Keratinocyte (primary cell): Measurements from ENCODE around the gene MCTP2. TPM values are rescaled to one million over a fixed set of nuclear protein-coding genes. Genes with fewer than 3 reads are reported as not detected.

Source experiments
- DNase-seq: peaks from one replicate; pipeline ENCODE4 v3.0.0-alpha.2; 2011; ENCODE audit warnings: low read depth, missing footprints, low spot score
- FAIRE-seq: peaks from 2 replicates; lab custom pipeline; 2011; peaks lifted over from hg19 to GRCh38; lab: Jason Lieb, UNC
- H2AFZ ChIP-seq: 2 replicates; pipeline ENCODE4 v1.6.0; 2012; ENCODE audit warnings: low read length, control low read depth, inconsistent platforms; ENCODE audit not compliant: control insufficient read depth
- H3K27ac ChIP-seq: 2 replicates; pipeline ENCODE4 v1.5.1; 2011; ENCODE audit warnings: low read length; ENCODE audit not compliant: control insufficient read depth, insufficient read depth
- H3K27me3 ChIP-seq: 3 replicates; pipeline ENCODE4 v1.6.0; 2011; ENCODE audit warnings: low read length; ENCODE audit not compliant: control insufficient read depth, insufficient read depth; ENCODE audit errors: extremely low read depth
- H3K36me3 ChIP-seq, 2 experiments: 2 replicates in 1 of 2; 3 replicates in 1 of 2; pipeline ENCODE4 v1.5.1; 2011; ENCODE audit warnings: low read length in 2 of 2, mild to moderate bottlenecking in 1 of 2; ENCODE audit not compliant: control insufficient read depth in 2 of 2, insufficient read depth in 2 of 2; ENCODE audit errors: extremely low read depth in 1 of 2
- H3K4me1 ChIP-seq: 3 replicates; pipeline ENCODE4 v1.5.1; 2011; ENCODE audit warnings: low read length; ENCODE audit not compliant: control insufficient read depth, insufficient read depth; ENCODE audit errors: extremely low read depth
- H3K4me2 ChIP-seq: 3 replicates; pipeline ENCODE4 v1.6.0; 2011; ENCODE audit warnings: low read depth, low read length; ENCODE audit not compliant: control insufficient read depth, insufficient read depth; ENCODE audit errors: extremely low read depth
- H3K4me3 ChIP-seq, 3 experiments: fragments of 200-600 bp in 1 of 3; sonication (generic) in 1 of 3; 2 replicates in 2 of 3; 3 replicates in 1 of 3; pipeline ENCODE4 v1.5.1; 2011 to 2016; ENCODE audit warnings: low read length in 3 of 3, mild to moderate bottlenecking in 3 of 3, control low read depth in 2 of 3, inconsistent platforms in 1 of 3, low read depth in 1 of 3, mixed read lengths in 1 of 3, mixed run types in 1 of 3, moderate library complexity in 1 of 3; ENCODE audit not compliant: control insufficient read depth in 2 of 3, insufficient read depth in 2 of 3; ENCODE audit errors: extremely low read depth in 1 of 3
- H3K79me2 ChIP-seq: 2 replicates; pipeline ENCODE4 v1.6.0; 2012; ENCODE audit warnings: low read length; ENCODE audit not compliant: control insufficient read depth, insufficient read depth
- H3K9ac ChIP-seq: 3 replicates; pipeline ENCODE4 v1.6.0; 2011; ENCODE audit warnings: low read length; ENCODE audit not compliant: control insufficient read depth, insufficient read depth; ENCODE audit errors: extremely low read depth
- H3K9me1 ChIP-seq: 3 replicates; pipeline ENCODE4 v1.6.0; 2011; ENCODE audit warnings: low read length; ENCODE audit not compliant: control insufficient read depth, insufficient read depth; ENCODE audit errors: extremely low read depth
- H3K9me3 ChIP-seq: 2 replicates; pipeline ENCODE4 v1.5.1; 2012; ENCODE audit warnings: low read depth, low read length; ENCODE audit not compliant: control insufficient read depth
- H4K20me1 ChIP-seq: 3 replicates; pipeline ENCODE4 v1.6.0; 2011; ENCODE audit warnings: low read length; ENCODE audit not compliant: control insufficient read depth, insufficient read depth; ENCODE audit errors: extremely low read depth
- CTCF ChIP-seq, 3 experiments: IDR thresholded peaks in 1 of 3; conservative IDR thresholded peaks in 1 of 3; optimal IDR thresholded peaks in 1 of 3; 2 replicates in 2 of 3; 3 replicates in 1 of 3; pipeline versions ENCODE3 to v1.5.1; 2011; ENCODE audit warnings: low read length in 3 of 3, mild to moderate bottlenecking in 3 of 3, moderate library complexity in 2 of 3, control low read depth in 1 of 3, inconsistent platforms in 1 of 3; ENCODE audit not compliant: insufficient read depth in 2 of 3; ENCODE audit errors: extremely low read depth in 1 of 3
- EZH2 ChIP-seq: IDR thresholded peaks from one replicate; pipeline ENCODE4 v1.6.1; 2012; ENCODE audit warnings: inconsistent platforms, mild to moderate bottlenecking, low read length, moderate library complexity
- dilution Hi-C: fragments of 300-500 bp; cut with MboI; formaldehyde crosslinking; loops from one replicate; pipeline ENCODE4 v1.7.0; 2020; ENCODE audit warnings: low sequenced_read_pairs; ENCODE audit not compliant: extremely low pct_ligation_motif_present
- polyA plus RNA-seq, 5 experiments: library from polyadenylated mRNA; depleted of rRNA in 3 of 5; stranded (reverse) in 3 of 5; stranded (forward) in 1 of 5; unstranded in 1 of 5; fragments of >200 nt; gene quantifications; 1 replicate in 1 of 5; 2 replicates in 3 of 5; 3 replicates in 1 of 5; pipeline versions ENCODE4 v1.2.1 to v1.2.3, GENCODE V29; 2011 to 2012; ENCODE audit warnings: missing spikeins in 2 of 5, low read depth in 1 of 5, low replicate concordance in 1 of 5

MCTP2 gene
- polyA plus RNA-seq, 1 donor (not counting 4 experiments of a cell fraction or from before 2014, with no cell fraction given) = 22.0 TPM

DNA sequence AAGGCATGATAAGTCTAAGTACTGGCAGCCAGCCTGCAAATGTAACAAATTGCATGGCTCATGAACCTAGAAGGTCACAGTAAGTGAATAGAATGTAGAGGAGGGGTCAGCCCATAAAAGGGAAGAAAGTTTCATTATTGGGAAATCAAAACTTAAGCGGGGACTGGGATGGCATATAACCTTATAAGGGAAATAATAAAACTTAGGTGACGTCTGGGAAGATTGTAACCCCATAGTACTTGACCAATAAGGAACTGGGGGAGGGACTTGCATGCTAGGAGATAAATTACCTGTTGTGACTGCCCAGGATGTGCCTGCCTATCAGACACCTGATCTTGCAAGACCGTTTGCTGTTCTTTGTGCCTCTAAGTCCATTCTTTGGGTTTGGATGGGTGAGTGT, 28.1 kb upstream of the MCTP2 start:
- Histone ChIP-seq H3K79me2 (no peaks in the 10 kb centered on the region), H3K4me2 (no peak overlapping the region), H4K20me1 (no peaks in the 10 kb centered on the region), H3K27me3 (no peaks in the 10 kb centered on the region), H3K4me3 (no peak overlapping the region), H3K27ac (no peak overlapping the region), H2AFZ (no peak overlapping the region), H3K36me3 (no peaks in the 10 kb centered on the region), H3K9ac (no peak overlapping the region), H3K4me1 (peaks cover 8% of the 10 kb centered on the region), H3K9me3 (no peaks in the 10 kb centered on the region), H3K9me1 (no peaks in the 10 kb centered on the region)
- FAIRE-seq (no peak), DNase-seq (no peak)
- TF ChIP-seq CTCF (optimal IDR thresholded peaks at IDR 0.05 in 1 of 3, IDR thresholded peaks at IDR 0.05 in 1 of 3, conservative IDR thresholded peaks at IDR 0.05 in 1 of 3; ENCODE audit: extremely low read depth in 1 of 3, insufficient read depth in 2 of 3, low read length in 3 of 3) (no peak), EZH2 (no peak)
- dilution Hi-C loops = no loop called here

GRCh38 chr15:94205366-94205765, 26.0 kb upstream of the MCTP2 start:
- Histone ChIP-seq H3K79me2 (no peaks in the 10 kb centered on the region), H3K9me1 (no peaks in the 10 kb centered on the region), H2AFZ (no peak overlapping the region), H3K4me2 (no peak overlapping the region), H3K36me3 (no peaks in the 10 kb centered on the region), H3K4me1 (peaks cover 8% of the 10 kb centered on the region), H3K27ac (no peak overlapping the region), H3K27me3 (no peaks in the 10 kb centered on the region), H3K9ac (no peak overlapping the region), H3K9me3 (no peaks in the 10 kb centered on the region), H3K4me3 (no peak overlapping the region), H4K20me1 (no peaks in the 10 kb centered on the region)
- no peak for FAIRE-seq
- TF ChIP-seq EZH2 = no peak
- TF ChIP-seq CTCF (optimal IDR thresholded peaks at IDR 0.05 in 1 of 3, IDR thresholded peaks at IDR 0.05 in 1 of 3, conservative IDR thresholded peaks at IDR 0.05 in 1 of 3; ENCODE audit: extremely low read depth in 1 of 3, insufficient read depth in 2 of 3, low read length in 3 of 3) = no peak
- dilution Hi-C loops = no loop called here
- no peak for DNase-seq
